GM18502 (cell line): ENCODE measurements around the gene EBI3.
"Not testable (repeated sequence)": the region's sequence is repeated elsewhere in the genome, so short reads cannot be mapped to it uniquely, and the experiment has no call there.

ENCODE experiments used
- ATAC-seq: cut with Tn5 transposase; IDR thresholded peaks from one replicate; pipeline ENCODE4 v1.9.1; 2021; ENCODE audit warnings: mild to moderate bottlenecking; ENCODE audit not compliant: unreplicated experiment, poor library complexity

Gene EBI3

DNA sequence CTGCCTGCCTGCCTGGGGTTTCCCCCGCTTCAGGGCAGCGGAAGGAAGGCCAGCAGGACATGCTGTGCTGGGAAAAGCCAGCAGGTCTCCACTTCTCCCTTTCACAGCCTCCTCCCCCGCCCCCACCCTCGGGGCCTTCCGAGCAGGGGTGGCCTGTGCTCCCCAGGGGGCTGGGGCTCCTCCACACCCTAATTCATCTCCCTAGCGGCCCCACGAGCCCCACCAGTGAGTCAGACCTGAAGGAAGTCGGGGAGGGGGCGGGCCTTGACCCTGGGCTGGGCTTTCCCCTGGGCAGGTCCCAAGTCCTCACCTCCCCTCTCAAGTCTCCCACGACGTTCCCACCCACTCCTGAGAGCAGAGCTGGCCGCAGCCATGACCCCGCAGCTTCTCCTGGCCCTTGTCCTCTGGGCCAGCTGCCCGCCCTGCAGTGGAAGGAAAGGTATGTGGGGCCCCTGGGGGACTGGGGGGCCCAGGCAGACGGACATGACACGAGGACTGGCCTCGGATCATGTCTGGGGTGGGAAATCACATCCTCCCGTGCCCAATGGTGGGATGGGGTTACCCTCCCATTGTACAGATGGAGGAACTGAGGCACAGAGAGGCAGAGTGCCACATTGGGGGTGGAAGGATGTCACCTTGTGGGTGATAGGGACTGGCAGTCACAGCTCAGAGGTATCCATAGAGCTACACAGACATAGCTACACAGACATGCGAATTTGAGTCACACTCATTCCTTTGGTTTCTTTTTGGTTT is at the start of gene EBI3:
Gene EBI3 (plus strand): TSS at position 345 of the 753 bp plus-strand sequence. CDS start 28 bp downstream, at position 373.
- ATAC-seq: peak; percentile 71

DNA sequence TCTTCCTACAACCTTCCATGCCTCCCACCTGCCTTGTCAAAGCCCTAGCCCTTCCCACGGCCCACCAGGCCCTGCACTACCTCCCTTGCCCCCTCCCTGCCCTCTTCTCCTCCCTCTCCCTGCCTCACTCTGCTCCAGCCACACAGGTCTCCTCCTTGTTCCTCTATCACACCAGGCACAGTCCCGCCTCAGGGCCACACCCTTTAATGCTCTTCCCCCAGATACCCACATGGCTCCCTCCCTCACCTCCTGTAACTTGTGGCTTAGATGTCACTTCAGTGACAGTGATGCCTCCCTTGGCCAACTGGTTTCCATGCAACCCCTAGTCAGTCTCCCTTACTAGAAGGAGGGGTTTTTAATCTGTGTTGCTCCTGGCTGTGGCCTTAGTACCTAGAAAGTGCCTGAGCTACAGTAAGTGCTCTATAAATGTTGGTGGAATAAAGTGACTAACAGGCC is 48.2 kb upstream of the EBI3 start:
- ATAC-seq: no peak

DNA sequence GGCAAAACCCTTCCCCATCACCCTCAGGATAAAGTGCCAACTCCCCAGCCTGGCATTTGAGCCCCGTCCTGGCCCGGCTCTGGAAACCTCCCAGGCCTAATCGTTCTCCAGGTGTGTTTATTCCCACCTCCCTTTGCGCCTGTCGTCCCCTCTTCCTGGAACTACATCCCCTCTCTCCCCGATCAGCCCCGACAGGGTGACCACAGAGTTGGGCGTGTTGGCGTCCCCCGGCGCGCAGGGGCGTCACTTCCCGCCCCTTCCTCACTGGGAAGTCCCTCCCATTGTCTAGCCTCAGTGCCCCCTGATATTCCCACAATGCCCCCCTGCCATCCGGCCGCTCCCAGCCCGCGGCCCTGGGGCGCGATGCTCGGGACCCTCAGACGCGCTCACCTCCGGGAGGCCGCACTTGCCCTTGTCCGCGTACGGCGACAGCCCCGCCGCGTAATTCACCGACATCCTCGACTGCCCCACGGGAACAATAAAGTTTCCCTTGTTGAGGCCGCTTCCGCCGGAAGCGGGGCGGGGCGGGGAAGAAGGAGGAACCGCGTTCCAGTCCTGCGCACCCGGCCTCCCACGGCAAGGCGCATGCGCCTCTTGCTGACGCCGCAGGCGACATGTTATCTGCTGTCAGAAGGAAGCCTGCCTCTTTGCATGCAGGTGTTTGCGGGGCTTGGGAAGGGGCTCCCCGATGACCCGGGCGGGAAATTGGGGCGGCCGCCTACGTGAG is 47.1 kb upstream of the EBI3 start, which contains the start of the genes ANKRD24 and SIRT6:
Gene ANKRD24 (plus strand): TSS at position 606 of the 727 bp plus-strand sequence. CDS start 3,737 bp downstream, outside the sequence.
Gene SIRT6 (minus strand): TSS at position 480 of the 727 bp plus-strand sequence. CDS start 24 bp downstream, at position 456.
- peak; percentile 57 for ATAC-seq

DNA sequence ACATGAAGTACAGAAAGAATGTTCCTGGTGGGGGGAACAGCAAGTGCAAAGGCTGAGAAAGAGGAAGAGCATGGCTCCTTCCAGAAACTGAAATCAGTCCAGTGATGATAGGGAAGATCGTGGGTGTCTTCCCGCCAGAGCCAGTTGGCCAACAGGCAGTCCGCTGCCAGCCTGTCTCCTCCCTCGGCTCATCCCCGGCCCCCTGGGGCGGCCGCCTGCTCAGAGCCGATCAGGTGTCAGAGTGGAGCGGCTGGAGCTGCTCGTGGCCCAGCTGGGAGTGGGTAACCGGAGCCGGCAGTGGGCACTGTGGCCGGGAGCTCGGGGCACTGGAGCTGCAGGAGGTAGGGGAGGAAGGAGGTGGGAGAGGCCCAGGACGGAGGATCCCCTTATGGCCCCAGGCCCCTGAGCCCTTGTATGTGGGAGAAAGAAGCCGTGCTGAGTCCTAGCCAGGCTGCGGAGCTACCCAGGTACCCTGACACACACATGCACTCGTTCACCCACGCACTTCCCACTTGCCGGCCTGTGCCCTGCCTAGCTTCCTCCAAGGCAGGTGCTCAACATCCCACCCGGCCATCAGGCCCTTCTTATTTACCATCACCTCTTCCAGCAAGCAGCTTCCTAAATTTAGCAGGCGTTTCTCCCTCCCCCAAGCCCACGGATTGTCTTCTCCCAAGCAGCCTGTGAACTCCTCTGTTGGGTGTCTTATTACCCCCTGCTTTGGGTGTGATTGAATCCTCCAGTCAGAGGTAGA is 45.2 kb upstream of the EBI3 start:
- no peak for ATAC-seq

DNA sequence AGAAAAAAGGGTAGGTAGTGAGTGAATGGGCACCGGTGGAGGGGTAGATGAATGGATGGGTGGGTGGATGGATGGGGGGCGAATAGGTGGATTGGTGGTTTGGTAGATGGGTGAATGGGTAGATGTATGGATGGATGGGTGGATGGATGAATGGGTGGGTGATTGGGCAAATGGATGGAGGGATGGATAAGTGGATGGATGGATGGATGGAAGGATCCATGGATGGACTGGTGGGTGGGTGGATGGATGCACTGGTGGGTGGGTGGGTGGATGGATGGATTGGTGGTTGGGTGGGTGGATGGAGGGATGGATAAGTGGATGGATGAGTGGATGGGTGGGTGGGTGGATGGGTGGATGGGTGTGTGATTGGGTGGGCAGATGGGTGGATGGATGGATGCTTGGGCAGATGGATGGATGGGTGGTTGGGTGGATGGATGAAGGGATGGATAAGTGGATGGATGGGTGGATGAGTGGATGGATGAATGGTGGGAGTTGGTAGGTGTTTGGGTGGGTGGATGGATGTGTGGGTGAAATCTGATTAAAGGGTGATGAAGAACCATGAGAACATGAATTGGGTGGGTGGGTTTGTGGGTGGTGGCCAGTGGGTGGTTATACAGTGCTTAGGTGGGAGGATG is 44.5 kb upstream of the EBI3 start:
- ATAC-seq: no peak

DNA sequence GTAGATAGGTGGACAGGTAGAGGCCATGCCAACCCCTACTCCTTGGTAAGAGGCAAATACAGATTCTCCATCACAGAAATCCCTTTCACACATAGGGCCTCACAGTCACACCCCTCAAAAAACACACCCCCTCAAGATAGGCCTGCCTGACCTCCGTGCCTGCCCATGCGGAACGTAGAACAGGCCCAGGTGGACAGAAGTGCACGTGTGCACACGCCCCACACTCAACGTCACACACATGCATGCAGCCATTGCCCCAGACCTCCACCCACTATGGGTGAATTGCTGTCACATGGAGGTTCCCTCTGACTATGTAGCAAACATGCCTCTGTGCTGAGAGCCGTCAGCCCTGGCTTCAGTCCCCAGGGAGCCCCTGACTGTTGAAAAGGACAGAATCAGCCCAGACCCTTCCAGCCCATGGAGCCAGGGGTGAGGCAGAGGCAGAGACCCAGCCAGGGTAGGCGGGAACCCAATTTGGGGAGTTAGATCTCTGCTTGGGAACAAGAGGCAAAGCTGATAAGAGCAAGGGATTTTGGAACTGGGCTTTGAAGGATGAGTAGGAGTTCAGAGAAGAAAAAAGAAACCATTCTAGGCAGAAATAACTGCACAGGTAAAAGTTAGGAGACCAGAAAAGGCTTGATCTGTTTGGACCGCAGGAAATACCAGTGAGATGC is 43.8 kb upstream of the EBI3 start:
- ATAC-seq: no peak

DNA sequence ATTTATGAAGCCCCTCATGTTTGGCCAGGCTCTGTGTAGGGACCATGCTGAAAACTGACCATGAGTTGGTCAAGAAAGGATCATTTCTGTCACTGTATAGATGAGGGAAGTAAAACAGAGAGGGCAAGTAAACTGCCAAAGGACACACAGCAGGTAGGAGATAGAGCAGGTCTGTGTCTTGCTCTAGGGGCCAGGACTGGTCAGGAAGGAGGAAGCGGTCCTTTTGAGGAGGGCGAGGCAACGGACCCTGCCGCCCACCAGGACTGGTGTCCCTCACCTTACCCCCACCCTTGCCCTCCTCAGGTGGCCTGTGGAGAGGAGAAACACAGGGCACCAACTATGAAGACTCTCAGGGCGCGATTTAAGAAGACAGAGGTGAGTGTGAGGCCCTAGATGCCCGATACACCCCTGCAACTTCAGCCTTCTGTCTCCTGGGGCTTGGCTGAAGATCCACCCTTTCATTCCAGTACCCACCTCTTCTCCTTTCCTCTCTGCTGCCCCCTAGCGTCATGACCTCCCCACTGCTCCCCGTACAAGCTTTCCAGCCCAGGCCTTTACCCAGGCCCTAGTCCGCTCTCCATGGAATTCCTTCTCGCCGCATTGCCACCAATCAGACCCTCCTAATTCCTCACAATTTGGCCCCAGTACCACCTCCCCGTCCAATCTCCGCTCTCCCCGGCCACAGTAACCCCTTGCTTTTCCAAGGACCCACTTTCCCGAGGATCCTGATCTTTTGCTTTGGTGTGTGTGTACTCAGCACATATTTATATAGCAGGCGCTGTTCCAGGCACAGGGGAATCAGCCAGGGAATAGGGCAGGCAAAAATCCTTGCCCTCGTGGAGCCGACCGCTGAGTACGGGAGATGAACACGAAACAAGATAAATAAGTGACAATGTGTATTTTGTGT is 43.0 kb upstream of the EBI3 start:
- no peak for ATAC-seq

DNA sequence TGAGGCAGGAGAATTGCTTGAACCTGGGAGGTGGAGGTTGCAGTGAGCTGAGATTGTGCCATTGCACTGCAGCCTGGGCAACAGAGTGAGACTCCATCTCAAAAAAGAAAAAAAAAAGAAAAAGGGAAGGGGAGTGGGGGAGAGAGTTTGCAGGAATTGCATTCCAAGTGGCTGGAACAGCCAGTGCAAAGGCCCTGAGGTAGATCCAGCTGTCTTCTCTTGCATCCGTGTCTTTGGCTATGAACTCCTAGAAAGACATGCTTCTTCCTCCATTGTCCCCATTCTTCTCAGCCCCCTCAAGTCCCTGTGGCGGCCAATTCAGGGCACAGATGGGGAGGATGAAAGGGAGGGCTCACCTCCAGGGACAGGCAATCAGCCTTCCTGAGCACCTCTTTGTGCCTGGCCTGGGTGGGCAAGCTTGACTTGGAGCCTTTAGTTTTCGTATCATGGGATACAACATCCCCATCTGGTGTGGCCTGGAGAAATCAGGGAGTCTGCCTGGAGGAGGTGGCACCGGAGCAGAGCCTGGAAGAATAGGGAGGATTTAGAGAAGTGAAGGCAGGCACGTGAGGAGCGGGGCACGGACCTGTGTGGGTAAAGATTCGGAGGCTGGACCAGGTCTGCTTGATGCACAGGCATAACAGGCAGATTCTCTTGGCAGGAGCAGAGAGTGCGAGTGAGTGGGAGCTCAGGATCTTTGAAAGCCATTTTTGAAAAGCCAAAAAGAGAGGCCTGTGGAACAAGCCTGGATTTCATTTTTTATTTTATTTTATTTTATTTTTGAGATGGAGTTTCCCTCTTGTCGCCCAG is 41.8 kb upstream of the EBI3 start:
- no peak for ATAC-seq

DNA sequence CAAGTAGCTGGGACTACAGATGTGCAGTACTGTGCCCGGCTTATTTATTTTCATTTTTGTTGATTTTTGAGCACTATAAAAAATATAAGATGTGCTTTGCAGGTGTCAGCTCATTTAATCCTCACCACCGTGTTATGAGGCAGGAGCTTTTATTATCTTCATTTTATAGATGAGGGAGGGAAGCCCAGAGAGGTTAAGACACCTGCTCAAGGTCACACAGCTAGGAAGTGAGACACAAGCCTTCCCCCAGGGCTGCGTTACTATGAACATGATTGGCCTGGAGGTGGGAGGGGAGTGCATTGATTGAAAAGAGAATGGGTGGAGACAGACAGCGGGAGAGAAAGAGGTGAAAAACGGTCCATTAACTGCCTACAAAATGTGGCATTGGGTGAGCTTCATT is 39.7 kb upstream of the EBI3 start:
- no peak for ATAC-seq

DNA sequence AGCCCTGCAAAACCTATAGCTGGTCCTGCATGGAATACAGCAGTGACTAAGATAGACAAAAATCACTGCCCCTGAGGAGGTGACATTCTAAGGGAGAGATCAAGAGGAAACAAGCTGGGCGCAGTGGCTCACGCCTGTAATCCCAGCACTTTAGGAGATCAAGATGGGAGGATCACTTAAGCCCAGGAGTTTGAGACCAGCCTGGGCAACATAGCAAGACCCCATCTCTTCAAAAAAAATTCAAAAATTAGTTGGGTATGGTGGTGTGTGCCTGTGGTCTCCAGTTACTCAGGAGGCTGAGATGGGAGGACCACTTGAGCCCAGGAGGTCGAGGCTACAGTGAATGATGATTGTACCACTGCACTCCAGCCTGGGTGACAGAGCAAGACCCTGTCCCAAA is 36.8 kb upstream of the EBI3 start:
- not testable (repeated sequence) for ATAC-seq

DNA sequence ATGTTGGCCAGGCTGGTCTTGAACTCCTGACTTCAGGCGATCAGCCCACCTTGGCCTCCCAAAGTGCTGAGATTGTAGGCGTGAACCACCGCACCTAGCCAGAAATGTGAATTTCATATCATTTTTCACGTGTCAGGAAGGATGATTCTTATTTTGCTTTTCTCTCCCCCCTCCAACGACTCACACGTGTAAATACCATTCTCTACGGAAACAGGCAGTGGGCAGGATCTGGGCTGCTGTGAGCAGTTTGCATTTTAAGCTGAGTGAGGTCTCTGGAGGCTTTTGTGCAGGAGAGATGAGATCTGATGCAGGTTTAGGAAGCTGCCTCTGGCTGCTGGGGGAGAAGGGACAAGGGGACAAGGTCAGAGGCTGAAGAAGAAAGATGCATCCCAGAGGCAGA is 35.0 kb upstream of the EBI3 start:
- ATAC-seq: no peak

DNA sequence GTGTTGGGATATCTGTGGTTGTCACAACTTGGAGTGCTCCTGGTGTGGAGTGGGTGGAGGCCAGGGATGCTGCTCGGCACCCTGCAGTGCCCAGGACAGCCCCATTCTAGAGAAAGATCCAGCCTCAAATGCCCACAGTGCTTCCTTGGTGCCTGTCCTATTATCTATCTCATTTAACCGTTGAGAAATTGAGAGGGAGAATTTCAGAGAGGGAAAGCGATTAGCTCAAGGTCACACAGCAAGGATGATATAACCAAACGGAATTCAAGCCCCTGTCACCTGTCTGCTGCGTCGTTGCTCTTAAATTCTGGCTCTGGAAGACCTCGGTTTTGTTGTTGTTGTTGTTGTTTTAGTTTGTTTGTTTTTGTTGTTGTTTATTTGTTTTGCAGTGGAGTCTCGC is 33.3 kb upstream of the EBI3 start:
- no peak for ATAC-seq

DNA sequence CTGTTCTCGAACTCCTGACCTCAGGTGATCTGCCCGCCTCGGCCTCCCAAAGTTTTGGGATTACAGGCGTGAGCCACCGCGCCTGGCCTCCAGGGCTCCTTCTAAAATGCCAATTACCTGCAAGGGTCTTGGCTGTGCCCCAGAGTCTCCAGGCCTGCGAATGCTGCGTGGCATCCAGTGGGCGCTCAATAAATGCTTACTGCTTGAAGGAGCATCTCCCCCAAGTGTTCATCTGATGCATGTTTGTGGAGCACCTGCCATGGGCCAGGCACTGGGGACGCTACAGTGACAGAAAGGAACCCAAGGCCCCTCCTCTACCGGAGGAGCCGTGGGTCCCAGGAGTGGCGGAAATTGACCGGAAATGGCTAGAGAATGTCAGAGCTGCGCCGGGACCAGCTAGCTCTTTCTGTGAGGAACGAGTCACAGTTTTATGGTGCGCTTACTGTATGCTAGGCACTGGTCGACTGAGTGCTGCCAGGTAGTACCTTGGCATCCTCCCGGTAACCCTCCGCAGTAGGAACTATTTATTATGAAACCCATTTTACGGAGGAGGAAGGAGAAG is 32.7 kb upstream of the EBI3 start:
- no peak for ATAC-seq

DNA sequence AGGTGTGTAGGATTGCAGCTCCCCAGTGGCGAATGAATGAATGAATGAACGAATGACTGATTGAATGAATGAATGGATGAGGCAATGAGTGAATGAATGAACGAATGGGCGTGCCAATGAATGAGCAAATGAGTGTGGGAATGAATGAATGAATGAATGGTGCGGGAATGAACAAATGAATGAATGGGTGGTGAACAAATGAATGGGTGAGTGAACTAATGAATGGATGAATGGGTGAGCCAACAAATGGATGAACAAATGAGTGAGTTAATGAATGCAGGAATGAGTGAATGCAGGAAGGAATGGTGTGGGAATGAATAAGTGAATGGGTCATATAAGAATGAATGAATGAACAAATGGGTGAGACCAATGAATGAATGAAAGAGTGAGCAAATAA is 32.1 kb upstream of the EBI3 start:
- no peak for ATAC-seq

DNA sequence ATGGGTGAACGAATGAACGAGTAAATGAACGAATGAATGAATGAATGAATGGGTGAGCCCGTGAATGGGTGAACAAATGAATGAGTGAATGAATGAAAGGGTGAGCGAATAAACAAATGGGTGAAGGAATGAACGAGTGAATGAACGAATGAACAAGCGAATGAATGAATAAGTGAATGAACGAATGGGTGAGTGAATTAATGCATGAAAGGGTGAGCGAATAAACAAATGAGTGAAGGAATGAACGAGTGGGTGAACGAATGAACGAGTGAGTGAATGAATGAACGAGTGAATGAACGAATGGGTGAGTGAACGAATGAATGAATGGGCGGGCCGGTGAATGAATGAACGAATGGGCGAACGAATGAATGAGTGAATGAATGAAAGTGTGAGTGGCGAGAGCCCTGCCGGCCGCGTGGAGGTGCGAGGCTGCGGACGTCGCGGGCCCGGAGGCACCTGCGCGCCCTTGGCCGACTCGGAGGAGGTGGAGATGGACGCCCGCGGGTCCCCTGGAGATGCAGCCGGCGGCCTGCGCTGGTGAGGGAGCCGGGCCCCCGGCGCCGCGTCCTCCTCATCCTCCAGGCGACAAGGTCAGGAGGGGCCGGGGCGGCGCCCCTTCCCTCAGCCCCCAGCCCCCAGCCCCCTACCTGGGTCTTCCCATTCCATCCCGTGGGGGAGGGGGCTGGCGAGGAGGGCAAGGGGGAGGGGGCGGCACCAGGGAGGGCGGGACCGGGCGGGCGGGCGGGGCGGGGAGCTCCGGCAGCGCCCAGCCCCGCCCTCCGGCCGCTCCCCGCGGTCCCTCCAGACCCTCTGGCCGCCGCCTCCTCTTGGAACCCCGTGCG is 31.5 kb upstream of the EBI3 start:
- ATAC-seq: no peak

DNA sequence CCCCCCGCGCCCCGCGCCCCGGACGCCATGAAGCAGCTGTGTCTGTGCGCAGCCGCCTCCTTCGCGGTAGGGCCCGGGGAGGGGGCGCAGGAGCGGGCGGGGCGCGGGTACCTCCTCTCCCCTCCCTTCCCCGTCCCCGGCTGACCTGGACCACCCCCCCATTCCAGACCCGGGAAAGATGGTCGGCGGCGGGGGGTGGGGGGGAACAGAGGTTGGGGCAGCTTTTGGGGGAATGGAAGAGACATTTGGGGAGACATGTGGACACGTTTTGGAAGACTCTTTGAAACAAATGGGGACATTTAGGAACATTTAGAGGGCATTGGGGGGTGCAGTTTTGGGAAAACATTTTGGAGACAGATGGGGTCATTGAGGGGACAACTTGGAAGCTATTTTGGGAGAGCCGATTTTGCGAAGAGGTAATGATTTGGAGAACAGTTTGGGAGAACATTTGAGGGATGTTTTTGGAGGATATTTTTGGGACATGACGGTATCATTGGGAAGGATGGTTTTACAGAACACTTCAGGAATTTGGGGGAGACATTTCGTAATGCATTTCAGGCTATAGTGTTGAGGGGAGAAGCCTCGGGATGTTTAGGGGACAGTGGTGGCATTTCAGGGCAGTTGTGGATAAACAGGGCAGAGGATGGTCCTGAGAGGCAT is 30.7 kb upstream of the EBI3 start:
- ATAC-seq: no peak
